HG03095 (cell line): ENCODE measurements around the gene SRRM3.
"Not testable (repeated sequence)": the region's sequence is repeated elsewhere in the genome, so short reads cannot be mapped to it uniquely, and the experiment has no call there.

ENCODE experiments used
- ATAC-seq: cut with Tn5 transposase; IDR thresholded peaks from one replicate; pipeline ENCODE4 v1.9.1; 2021; ENCODE audit warnings: moderate library complexity; ENCODE audit not compliant: unreplicated experiment

The SRRM3 gene

DNA sequence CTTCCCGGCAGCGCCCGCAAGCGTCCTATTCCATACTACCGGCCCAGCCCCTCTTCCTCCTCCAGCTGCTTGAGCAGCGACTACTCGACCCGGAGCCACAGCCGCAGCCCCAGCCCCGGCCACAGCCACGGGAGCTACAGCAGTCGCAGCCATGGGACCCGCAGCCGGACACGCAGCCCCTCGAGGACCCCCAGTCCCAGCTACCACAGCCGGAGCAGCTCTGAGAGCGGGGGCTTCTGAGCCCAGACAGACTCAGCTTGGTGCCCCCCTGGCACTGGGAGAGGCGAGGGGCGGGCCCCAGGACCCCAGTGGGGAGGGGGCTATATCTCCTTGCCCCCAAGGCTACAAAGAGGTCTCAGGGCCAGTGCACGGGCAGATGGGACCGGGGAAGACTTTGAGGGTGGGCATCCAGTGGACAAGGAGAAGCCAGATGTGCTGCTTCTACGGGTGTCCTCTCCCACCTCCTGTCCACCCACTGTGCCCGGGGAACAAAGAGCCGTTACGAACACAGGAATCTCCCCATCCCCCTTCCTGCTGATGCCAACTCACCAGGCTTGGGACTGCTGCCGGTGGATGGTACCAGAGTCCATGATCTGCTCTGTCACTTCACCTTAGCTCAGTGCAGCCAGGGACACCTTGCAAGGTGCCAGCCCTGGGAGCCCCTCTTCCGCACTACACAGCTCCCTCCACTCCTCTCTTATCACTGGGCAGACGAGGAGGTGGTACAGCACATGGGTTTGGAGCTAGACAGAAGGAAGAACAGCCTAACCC lies 84.1 kb downstream of the SRRM3 start:
- no peak for ATAC-seq

GRCh38 chr7:76286842-76287403 lies 85.2 kb downstream of the SRRM3 start:
- ATAC-seq, result no peak

GRCh38 chr7:76290847-76291350 lies 89.2 kb downstream of the SRRM3 start:
- not testable (repeated sequence) for ATAC-seq

DNA sequence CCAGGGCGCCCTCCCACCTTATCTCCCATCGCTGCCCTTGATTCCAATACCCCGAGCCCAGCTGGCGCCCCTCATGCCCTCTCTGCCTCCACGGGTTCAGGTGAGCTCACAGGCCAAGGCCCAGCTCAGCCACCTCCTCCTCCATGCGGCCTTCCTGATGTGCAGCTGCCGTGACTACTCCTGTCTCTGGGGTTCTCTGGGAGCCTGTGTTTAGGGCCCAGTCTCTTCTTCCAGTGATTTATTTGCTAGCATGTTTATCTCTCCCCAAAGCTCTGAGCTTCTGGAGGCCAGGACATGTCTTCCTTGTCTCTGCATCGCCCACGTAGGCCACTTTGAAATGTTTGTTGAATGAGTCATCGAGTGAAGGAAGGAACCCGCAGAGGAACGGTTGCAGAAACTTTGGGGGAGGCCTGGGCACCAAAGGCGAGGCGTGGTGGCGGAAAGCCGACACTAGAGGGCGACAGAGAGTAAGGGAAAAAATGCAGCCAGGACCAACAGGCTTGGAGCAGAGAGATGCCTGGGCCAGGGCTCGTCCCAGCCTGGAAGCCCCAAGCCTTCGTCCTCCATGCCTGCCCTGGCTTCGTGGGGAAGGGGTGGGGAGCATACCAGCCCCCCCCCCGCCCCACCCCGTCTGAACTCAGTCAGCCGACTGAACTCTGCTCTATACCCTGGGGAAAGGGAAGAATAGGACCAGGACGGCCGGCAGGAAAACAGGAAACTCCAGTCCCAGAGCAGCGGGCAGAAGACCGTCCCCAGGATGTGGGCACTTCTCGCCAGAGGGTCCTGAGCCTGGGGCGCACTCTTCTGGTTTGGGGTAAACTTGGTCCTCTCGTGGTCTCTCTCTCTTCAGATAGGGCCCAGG lies 89.9 kb downstream of the SRRM3 start:
- peak; percentile 71 for ATAC-seq

DNA sequence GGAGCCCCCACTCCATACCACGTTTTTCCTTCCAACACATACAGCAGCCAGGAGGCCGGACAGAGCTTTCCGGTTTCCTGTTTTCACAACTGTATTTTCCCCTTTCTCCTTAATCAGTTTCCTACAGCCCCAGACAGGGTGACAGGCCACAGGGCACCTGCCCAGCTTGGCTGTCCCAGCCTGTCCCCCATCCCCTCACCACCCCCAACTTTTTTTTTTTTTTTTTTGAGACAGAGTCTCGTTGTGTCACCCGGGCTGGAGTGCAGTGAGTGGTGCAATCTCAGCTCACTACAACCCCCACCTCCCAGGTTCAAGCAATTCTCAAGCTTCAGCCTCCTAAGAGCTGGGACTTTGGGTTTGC lies 90.5 kb downstream of the SRRM3 start:
- ATAC-seq, result no peak

DNA sequence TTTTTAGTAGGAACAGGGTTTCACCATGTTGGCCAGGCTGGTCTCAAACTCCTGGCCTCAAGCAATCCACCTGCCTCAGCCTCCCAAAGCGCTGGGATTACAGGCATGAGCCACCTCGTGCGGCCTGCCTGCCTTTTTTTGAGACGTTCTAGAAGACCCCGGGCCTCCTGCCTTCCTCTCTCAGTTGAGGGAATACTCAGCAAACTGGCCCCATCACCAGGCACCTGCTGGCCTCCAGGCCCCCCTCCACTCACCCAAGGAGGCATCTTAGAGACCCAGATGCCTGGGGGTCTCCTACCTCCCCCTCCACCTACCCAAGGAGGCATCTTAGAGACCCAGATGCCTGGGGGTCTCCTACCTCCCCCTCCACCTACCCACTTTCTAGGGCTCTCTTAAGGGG lies 91.2 kb downstream of the SRRM3 start:
- not testable (repeated sequence) for ATAC-seq

DNA sequence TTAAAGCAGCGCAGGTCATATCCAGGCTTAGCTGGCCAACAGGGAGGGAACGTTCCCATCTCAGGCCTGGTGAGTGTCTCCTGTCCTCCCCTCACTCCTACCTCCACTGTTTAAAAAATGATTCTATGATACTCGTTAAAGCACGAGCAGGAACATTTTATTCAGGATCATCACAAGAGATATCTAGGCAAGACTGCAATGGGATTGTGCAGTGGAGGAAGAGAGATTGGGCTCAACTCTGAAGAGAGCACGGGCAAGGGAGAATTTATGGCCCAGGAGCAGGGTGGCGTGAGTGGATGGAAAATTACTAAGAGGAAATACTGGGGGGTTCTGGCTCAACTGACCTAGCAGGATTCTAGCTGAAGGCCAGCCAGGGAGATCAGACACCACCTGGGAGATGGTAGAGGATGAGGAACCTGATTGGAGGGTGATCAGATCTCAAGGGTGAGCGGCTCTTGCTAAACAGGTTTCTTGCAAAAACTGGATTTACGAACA lies 91.8 kb downstream of the SRRM3 start:
- ATAC-seq, result no peak

GRCh38 chr7:76294344-76295024 lies 92.8 kb downstream of the SRRM3 start:
- ATAC-seq, result no peak

DNA sequence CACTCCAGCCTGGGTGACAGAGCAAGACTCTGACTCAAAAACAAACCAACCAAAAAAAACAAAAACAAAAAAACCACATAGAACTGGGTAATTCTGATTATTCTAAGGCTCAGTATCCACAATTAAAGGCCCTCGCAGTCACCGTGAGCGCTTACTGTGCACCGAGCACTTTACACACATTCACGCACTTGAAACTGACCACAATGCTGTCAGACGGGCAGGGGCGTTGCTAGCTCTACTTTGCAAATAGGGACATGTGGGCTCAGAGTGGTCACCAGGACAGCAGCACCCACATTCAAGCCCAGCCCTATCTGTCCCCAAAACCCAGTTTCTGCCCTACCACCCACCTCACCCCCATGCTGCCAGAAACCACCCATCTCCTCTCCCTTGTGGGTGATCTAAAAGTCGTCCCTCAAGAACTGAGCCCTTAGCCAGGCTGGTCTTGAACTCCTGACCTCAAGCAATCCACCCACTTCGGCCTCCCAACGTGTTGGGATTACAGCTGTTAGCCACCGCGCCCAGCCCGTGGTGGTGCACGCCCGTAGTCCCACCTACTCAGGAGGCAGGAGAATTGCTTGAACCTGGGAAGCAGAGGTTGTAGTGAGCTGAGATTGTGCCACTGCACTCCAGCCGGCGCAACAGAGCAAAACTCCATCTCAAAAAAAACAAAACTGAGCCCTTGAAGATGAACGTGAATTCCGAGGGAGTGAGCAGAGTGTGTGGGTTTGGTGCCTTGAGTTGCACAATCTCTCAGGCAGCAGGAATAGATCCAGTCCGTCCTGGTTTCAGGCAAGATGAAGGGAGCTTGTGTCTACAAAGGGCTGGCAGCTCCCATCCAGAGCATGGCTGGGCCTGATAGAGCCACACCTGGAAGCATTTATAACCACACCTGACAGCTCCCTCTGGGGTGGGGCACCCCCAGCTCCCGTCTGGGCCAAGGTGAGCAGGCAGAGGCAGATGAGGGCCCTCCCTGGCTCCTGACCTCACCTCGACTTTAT lies 95.3 kb downstream of the SRRM3 start:
- ATAC-seq, result no peak

GRCh38 chr7:76300166-76300731 lies 98.6 kb downstream of the SRRM3 start:
- ATAC-seq, result no peak

GRCh38 chr7:76301000-76301399 lies 99.3 kb downstream of the SRRM3 start:
- no peak for ATAC-seq

GRCh38 chr7:76302347-76303201 lies 100.9 kb downstream of the SRRM3 start, which contains the start of gene HSPB1:
Gene HSPB1, plus strand, starts transcription at chr7:76302673. Its CDS starts 40 bp downstream, at chr7:76302713.
- peak; percentile 56 for ATAC-seq

- peak; percentile 38 for ATAC-seq
These were observed 101.8 kb downstream of the SRRM3 start for GRCh38 chr7:76303202-76304147.

DNA sequence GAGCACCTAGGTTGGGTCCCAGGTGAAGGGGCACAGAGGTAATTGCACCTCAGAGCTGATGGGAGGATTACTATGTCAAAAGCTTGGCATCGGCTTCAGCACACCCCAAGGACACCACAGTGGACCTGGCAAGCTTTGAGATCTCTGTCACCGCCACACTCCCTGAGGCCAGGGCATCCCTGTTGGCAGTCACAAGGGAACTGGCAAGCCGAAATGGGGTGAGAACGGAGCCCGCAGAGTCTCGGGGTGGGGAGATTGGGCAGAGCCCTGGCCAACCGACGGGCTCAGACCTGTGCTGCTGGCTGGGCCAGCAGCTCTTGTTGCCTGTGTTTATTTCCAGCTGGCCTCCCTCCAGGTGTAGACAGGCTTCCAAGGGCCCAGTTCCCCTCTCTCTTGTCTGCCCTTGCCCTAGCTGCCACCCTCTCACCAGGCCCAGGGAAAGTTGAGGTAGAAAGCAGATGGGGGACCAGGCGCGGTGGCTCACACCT lies 103.2 kb downstream of the SRRM3 start:
- no peak for ATAC-seq

DNA sequence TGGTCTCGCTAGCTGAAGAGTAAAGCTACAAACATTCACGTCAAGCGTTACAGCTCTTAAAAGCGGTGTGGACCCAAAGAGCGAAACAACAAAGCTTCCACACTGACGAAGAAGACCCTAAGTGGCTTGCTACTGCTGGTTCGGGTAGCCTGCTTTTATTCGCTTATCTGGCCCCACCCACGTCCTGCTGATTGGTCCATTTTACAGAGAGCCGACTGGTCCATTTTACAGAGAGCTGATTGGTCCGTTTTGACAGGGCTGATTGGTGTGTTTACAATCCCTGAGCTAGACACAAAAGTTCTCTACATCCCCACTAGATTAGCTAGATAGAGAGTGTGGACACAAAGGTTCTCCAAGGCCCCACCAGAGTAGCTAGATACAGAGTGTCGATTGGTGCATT lies 107.2 kb downstream of the SRRM3 start:
- ATAC-seq, result not testable (repeated sequence)

GRCh38 chr7:76309341-76310101 lies 107.8 kb downstream of the SRRM3 start:
- ATAC-seq, result not testable (repeated sequence)
